ENCODE results near the gene SLC40A1.

DNA sequence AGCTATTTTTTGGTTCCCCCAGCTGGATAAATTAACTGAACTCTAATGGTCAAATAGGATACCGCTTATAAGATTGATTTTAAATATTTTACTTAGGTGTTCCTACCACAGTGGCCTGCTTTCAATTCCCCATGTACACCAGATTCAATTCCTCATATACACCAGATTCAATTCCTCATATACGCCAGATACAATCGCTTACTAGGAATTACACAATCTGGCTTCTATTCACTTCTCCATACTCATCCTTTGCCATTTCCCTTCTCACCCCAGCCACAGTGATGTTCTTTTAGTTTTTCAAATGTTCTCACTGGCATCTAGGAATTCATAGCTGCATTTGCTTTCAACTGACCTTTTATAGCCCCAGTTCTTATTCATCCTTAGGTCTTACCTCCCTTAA is 66.5 kb downstream of the SLC40A1 start:
- no peak for TF ChIP-seq POLR2A (IDR thresholded peaks at IDR 0.05)
- TF ChIP-seq, protein P1, sequence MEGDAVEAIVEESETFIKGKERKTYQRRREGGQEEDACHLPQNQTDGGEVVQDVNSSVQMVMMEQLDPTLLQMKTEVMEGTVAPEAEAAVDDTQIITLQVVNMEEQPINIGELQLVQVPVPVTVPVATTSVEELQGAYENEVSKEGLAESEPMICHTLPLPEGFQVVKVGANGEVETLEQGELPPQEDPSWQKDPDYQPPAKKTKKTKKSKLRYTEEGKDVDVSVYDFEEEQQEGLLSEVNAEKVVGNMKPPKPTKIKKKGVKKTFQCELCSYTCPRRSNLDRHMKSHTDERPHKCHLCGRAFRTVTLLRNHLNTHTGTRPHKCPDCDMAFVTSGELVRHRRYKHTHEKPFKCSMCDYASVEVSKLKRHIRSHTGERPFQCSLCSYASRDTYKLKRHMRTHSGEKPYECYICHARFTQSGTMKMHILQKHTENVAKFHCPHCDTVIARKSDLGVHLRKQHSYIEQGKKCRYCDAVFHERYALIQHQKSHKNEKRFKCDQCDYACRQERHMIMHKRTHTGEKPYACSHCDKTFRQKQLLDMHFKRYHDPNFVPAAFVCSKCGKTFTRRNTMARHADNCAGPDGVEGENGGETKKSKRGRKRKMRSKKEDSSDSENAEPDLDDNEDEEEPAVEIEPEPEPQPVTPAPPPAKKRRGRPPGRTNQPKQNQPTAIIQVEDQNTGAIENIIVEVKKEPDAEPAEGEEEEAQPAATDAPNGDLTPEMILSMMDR (IDR thresholded peaks at IDR 0.05): no peak
